GM03348 (cell line): Measurements from ENCODE around the gene HMCN1.
"Not testable (repeated sequence)": the region's sequence is repeated elsewhere in the genome, so short reads cannot be mapped to it uniquely, and the experiment has no call there.

Source experiments
- DNase-seq: peaks from one replicate; pipeline ENCODE4 v3.0.0; 2012; ENCODE audit warnings: low spot score

HMCN1 gene

DNA sequence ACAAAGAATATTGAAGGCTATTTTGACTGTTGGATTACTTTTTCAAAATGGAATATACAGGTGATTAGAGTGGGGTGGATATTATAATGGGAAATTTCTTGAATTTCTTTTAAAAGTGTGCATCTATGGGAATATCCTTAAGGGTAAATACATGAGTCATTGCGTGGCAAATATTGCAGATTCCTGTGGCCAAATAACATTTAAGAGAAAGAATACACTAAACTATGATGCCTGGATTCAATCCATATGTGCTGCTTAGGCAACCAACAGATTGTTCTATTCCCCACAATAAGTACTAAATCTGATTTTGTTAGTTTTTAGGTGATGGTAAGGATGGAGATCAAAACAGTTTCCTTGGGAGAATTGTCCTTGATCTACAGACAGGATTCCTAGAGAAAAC, 119.5 kb downstream of the HMCN1 start:
- DNase-seq: peak; percentile 36

DNA sequence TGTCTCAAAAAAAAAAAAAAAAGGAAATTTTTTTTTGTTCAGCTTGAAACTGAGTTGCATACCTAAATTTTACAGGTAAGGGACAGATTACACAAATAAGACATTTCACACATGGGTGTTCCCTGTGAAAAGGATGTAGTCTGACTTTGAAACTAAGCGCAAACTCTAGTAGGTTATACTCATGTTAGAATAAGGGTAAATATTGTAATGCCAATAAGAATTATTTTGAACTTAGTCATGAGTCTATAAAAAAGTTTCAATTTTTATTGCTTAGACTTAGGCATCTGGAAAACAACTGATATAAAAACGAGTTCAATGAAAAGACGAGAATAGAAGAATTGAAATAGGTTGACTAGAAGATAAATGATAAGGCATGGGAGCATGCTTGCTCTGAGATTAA, 122.3 kb downstream of the HMCN1 start:
- no peak for DNase-seq

DNA sequence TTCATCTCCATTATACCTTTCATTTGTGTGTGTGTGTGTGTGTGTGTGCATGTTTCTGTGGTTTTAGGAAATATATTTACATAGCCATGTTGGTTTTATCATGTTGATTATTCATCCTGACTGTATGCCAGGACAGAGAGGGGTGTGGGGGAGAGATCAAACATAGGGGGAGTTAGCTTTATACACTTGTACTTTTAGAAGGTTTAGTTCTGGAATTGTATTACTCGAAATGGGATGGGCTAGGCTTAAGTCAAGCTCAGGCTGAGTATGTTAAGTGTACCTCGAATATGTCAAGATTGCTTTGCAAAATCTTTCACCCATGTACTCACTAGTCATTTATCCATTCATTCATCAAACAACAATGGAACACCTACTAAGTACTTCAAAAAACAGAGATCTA, 123.3 kb downstream of the HMCN1 start:
- DNase-seq: no peak

DNA sequence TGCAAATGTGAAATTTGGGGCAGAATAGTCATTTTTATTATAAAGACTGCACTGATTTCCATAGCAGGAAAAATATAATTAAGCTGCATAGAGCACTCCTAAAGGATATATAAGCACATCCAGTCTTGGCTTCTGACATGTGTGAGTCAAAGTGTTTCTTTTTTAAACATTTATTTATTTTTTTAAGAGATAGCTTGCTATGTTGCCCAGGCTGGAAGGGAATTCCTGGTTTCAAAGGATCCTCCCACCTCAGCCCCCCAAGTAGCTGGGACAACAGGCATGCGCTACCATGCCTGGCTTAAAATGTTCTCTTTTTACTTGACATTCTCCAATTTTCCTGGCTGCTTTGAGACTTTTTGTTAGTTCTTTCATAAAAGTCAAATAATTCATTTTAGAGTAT, 126.1 kb downstream of the HMCN1 start:
- DNase-seq: no peak

DNA sequence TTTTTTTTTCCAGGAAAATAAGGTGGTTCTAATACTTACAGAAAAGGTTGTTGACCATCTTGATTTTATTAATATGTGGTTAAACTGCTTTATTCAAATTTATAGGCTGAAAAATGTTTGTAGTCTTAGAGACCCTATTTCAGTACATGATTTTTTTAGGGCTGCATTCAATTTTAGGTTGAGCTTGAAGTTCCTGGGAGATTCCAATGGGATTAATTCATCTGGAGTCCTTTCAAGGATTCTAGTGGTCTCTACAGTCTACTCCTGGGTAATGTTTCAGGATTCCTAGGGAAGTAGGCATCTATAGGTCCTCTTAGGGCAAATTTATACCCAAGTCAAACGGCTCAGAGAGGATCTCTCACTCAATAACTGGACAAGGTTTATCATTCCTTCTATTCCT, 126.7 kb downstream of the HMCN1 start:
- no peak for DNase-seq

DNA sequence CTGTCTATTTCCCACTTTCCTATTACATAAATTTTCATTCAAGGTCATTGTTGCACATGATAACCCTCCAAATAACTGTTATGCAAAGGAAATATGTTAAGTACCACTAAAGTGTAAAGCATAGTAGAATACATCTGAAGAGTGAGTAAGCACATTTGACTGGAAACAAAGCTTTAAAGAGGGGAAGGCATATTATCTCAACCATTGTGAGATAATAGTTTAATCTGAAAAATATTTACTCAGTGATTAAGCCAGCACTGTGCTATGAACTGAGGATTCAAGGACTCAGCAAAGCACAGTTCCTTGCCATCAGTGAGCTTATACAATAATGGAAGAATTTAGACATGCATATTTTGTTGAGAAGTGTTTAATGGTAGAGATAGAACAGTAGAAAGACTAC, 127.4 kb downstream of the HMCN1 start:
- no peak for DNase-seq

DNA sequence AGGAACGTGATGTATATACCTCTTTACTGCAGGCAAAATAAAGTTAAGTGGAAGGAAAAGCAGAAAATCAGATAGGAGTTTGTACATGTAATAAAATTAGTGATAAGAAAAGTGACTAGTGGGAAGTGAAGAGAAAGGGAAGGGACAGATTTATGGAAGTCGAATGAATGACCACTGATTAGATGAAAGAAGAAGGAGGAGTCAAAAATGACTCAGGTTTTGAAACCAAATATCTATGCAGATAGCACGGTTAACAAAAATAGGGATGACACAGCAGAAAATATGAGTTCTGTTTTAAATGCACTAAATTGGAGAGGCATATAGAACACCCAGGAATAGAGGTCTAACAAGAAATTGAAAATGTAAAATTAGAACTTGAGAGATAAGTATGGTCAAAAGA, 128.0 kb downstream of the HMCN1 start:
- no peak for DNase-seq

DNA sequence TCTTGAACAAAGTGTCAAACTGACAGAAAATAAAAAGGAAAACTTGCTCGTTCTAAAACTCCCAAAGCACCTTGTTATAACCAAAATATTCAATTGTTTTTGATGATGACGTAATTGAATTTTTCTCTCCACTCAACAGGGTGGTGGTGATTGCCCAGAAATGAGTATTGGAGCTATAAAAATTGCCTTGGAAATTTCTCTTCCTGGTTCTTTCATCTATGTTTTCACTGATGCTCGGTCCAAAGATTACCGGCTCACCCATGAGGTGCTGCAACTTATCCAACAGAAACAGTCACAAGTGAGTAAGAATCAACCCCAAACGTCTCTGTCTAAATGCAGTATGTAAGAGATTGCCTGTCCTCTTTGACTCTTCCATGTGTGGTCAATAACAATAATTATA, 130.1 kb downstream of the HMCN1 start:
- no peak for DNase-seq

DNA sequence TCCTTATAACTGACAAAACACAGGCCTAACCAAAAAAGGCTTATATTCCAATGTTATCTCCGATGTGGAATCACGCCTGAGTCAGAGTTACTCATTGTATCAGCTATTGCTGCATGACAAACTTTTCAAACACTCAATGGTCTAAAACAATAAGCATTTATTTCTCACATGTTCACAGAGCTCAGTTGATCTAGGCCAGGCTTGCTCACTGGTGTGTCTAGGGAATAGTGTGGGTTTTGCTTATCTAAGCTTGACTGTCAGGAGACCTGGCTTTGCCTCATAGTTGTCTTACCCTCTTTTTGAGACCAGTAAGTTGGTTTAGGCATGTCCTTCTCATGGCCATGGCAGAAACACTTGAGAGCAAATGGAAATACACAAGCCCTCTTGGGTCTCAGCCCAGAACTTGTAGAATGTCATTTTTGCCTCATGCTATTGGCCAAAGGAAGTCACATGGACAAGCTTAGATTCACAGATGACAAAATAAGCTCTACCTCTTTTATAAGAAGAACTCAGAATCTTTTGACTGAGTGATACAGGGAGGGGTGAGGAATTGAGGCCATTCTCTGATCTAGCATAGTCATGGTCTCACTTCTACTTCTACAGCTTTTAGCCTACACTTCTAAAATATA, 130.8 kb downstream of the HMCN1 start:
- DNase-seq: peak; percentile 56

DNA sequence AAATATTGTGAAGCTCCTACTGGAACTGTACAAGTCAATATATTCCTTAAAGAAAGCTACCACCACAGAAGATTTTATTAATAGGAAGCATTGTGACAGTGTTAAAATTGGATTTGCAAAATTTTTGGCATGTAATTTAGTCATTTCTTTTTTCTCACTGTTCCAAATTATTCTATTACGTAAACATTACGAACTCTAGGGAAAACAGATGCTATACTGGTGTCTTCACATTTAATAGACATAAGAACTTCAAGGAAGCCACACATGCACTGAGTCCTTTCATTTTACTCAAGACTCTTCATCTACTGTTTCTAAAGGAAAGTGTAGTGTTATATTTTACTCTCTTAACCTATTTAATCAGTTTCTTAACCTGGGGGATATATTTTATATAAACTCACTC, 135.4 kb downstream of the HMCN1 start:
- no peak for DNase-seq

DNA sequence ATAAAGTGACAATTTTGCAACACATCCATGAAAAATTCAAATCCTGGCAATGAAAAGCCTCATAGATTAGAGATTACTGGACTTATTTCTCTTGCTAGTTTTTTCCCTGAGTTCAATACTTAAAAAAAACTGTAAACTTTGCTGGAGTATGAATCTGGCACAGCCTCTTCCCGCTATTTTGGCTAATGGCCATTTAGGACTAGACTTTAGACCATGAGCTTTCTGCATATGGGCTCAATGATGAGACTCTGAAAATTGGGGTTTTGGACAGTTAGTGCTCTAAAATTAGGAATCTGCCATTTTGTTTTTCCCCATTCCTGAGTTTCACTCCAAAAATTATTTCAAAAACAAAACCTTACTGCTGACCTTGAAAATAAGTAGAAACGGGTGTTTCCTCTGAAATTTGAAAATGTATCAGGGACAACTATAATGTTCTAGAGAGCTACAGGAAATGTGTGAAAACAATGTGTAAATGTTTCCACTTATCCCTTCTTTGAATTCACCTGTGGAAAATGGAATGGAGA, 137.5 kb downstream of the HMCN1 start:
- no peak for DNase-seq

DNA sequence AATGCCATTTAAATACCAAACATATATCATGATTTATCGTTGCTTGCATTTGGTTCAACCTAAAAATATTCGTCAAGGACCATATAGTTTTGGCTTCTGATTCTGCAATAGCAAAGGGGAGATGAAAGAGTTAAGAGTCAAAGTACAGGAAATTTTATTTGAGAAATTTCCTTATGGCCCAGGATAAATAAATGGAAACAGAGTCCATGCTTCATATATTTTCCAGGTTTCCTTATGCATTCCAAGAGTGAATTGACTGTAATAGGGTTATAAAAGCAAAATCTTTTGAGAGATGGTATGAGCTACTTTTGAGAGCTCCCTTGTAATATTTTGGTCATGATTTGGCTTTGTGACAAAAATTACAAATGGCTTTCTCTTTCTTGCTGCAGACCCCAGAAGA, 140.1 kb downstream of the HMCN1 start:
- no peak for DNase-seq

DNA sequence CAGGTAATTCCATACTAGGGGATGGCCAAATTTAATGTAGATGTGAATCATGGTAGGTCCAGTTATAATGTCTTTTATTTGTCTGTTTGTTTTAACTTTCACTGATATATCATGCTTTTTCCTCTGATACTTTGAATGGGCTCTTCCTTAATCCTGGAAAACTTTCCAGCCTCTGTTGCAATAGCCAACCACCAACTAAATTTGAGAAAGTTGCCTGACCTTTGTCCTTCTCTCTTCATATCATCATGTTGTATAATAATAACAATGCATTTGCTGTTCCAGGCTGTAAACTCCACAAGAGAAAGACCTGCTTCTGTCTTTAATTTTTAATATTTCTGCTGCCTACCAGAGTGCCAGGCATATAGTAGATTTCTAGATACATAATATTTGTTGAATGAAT, 146.1 kb downstream of the HMCN1 start:
- DNase-seq: no peak

DNA sequence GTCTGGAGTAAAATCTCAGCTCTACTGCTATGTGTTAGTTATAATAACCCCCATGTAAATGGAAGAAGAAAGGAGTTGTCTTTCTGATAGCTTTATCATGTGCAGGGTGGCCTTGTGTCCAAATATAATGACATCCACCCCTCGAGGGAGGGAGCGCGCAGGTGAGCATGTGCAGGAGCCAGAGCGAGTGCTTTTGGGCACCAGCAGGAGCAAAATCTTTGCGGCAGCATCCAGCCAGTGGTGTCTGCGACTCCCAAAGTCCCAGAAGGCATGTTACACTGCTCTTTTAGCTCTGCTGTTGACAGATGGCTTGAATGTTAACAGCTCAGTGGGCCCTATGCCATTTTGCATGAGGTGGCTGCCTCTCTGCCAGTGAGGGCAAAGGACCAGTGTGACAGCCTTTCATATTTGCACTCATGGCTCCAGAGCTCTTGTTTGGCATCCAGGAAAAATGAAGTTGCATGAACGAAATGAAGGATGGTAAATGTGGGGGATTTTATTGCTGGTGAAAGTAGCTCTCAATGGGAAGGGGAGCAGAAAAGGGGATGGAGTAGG, 146.7 kb downstream of the HMCN1 start:
- no peak for DNase-seq

DNA sequence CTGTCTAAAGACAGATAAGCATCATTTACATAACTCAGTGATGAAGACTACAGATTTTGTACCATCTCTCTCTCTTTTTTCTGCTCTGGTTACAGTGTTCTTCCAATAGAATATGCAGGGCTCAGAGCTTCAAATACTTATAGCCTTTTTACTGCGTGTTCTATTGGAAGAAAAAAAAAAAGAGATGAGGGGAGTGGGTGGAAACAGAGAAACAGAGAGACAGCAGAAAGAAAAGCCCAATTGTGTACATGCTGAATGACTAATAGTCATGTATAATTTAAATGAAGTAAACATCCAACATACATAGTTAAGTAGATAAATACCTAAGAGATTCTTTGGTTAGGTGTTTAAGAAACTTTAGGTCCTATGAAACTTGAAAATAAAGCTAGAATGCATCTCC, 151.9 kb downstream of the HMCN1 start:
- DNase-seq: no peak

DNA sequence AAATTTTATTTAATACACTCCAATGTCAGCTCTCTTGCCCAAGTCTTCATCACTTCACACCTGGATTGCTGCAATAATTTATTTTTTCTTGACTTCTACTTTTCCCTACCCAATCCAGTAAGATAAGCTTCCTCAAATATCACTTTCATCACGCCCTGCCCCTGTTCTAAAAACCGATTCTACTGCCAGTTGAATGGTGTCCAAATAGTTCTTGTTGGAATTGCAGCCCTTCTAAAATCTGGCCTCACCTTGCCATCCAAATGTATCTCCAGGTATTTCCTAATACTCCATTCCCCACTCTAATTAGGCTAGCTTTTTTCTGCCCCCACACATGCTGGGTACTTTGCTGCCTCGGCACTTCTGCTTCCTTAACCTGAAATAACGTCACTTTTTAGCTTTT, 152.5 kb downstream of the HMCN1 start:
- no peak for DNase-seq

DNA sequence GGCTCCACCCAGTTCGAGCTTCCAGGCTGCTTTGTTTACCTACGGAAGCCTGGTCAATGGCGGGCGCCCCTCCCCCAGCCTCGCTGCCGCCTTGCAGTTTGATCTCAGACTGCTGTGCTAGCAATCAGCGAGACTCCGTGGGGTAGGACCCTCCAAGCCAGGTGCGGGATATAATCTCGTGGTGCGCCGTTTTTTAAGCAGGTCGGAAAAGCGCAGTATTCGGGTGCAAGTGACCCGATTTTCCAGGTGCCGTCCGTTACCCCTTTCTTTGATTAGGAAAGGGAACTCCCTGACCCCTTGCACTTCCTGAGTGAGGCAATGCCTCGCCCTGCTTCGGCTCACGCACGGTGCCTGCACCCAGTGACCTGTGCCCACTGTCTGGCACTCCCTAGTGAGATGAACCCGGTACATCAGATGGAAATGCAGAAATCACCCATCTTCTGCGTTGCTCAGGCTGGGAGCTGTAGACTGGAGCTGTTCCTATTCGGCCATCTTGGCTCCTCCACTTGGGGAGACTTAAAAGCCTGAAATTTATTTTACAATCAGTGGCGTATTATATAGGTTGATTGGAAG, 158.7 kb downstream of the HMCN1 start:
- not testable (repeated sequence) for DNase-seq

DNA sequence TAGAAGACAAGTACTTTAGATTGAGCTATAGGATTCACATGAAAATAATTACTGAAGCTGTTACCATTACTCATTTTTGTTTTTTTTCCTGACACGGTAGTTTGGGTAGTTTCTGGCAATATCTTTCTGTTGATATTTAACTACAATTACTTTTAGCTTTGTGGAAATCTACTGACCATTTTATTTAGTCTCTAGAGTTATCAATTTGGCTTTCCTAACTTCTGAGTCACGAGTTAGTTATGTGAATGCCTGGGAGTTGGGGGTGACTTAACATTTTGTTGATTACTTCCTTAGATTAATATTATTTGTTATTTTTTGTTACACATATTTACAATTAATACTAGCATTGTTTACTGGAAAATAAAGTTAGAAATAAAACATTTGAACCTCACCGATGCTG, 160.6 kb downstream of the HMCN1 start:
- DNase-seq: peak; percentile 55

DNA sequence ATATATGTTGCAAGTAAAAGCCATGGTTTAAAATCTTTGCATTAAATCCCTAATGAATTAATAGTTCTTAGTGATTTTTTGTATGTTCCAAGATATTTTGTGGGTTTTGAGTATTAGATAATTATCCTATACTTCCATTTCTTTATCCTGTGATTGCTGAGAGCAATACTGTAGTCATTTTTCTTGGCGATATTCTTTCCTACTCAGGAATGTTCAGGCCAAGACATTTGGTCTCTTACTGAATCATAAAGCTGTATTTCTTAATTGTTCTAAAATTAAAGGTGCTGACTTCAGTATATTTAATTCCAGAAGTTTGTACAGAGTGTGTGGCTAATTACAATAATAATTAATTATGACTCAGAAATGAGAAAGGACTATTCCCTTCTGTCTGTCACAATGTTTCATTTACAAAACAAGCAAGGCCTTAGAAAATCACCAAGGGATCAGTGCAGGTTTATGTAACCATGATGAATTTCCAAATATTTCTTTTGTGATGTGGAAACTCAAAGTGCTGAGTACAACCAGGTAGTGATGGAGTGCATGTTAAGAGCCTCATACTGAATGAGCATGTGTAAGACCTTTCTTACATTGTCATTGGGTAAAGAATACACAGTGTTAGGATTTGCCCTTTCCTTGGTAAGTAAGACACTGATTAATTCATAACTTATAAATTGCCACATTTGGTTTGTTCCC, 161.2 kb downstream of the HMCN1 start:
- peak; percentile 41 for DNase-seq

DNA sequence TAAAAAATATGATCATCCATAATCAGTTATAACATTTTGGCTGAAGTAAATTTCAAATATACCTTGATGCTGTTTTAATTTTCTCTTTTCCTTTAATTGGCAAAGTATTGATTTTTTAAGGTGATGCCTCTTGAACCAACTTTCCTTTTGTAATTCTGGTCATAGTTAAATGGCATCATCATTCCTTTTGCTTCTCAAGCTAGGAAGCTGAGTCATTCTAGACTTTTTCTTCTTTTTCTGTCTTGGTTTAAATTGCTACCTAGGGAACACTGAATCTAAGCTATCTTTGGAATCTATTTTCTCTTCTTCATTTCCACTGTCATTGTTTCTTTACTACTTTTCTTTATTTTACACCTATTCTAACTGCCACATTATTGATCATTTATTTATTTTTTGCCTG, 162.7 kb downstream of the HMCN1 start:
- DNase-seq: peak; percentile 20

DNA sequence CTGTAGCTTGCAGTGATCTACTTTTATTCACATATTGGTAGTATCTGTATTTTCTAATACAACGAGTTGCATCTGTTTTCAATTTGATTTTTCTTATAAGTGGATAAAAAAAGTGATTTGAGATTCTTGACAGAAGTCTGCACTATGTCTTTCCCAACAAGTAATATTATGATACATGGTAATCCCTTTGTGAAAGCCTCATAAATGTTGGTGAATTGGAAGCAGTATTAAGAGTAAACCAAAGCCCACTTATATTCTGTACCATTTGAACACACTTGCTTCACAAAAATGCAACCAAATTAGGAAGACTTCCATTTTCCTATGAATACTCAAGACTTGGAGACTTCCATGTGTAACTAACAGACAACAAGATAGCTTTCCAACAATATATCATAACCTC, 172.0 kb downstream of the HMCN1 start:
- no peak for DNase-seq

DNA sequence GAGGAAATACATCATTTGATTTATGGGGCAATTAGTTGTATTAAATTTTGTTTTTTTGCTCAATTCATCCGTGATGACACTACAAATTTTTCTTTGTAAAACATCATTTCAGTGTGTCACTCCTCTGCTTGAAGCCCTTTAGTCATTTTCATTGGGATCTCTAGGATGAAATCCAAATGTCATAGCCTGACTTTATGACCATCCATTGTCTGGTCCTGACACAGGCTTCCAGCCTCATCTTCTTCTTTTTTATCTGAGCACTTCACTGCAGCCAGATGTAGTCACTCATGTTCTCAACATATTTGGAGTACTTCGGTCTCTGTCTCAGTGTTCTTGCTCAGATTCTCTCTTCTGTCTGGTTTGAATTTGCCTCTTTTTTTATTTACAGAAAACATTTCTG, 173.1 kb downstream of the HMCN1 start:
- no peak for DNase-seq

DNA sequence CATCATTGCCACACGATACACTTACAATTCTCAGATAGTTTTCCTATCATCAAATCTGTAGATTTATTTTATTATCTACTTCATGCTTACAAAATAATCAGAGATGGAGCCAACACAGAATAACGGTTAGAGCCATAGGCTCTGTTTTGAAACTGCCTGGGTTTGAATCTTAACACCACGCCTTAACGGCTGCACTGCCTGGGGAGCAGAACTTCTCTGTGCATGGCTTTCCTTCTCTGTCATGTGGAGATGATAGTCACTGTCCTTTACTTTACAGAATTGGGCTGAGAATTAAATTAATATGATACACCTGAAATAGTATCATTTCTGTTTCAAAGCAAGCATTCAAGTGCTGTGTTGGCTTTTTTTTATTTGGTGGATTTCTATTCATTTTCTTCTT, 177.8 kb downstream of the HMCN1 start:
- no peak for DNase-seq
